Dermis microvascular lymphatic vessel endothelial cell (primary cell): ENCODE measurements around the gene CAPN13. TPM values are rescaled to one million over a fixed set of nuclear protein-coding genes. Genes with fewer than 3 reads are reported as not detected.

Source experiments
- DNase-seq, 2 donors: peaks; one replicate each; pipeline versions ENCODE4 v3.0.0 to v3.0.0-alpha.2; 2010; ENCODE audit warnings: low read depth in 2 of 2
- total RNA-seq: library from RNA; depleted of rRNA; stranded (reverse); fragments of >200 nt; gene quantifications from 2 replicates; pipeline ENCODE4 v1.2.1, GENCODE V29; 2014

The CAPN13 gene, protein sequence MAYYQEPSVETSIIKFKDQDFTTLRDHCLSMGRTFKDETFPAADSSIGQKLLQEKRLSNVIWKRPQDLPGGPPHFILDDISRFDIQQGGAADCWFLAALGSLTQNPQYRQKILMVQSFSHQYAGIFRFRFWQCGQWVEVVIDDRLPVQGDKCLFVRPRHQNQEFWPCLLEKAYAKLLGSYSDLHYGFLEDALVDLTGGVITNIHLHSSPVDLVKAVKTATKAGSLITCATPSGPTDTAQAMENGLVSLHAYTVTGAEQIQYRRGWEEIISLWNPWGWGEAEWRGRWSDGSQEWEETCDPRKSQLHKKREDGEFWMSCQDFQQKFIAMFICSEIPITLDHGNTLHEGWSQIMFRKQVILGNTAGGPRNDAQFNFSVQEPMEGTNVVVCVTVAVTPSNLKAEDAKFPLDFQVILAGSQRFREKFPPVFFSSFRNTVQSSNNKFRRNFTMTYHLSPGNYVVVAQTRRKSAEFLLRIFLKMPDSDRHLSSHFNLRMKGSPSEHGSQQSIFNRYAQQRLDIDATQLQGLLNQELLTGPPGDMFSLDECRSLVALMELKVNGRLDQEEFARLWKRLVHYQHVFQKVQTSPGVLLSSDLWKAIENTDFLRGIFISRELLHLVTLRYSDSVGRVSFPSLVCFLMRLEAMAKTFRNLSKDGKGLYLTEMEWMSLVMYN
- not detected in 2 replicates for total RNA-seq

DNA sequence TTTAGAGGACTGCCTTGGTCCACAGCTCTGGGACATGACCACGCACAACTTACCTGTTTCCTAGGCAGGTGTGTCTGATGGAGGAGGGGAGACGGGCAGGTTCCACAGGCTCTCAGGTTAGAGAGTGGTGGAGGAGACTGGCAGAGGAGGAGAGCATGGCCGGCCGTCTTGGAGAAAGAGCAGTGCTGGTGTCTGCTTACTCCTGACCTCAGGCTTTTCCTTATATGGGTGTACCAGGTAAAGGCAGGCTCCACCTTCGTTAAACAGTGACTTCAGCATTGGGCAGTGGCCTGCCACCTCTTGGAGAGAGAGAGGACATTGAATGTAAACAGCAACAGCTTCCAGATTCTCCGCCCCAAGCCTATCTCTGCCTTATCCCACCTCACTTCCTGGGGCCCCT lies at the start of gene CAPN13:
Gene CAPN13, minus strand, starts transcription at position 198 of the 400 bp plus-strand sequence. CDS start 20,121 bp downstream, outside the sequence.
- DNase-seq, result no peak

DNA sequence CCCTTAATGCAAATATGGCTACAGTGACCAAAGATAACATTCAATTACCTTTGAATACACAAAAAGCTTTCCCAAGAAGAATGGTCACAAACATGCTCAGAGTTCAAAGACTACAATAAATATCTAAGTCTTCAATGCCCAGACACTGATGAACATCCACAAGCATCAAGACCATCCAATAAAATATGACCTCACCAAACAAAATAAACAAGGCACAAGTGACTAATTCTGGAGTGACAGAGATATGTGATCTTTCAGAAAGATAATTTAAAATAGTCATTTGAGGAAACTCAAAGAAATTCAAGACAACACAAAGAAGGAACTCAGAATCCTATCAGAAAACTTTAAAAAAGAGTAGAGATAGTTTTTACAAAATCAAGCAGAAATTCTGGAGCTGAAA lies 40.6 kb upstream of the CAPN13 start:
- no peak for DNase-seq

DNA sequence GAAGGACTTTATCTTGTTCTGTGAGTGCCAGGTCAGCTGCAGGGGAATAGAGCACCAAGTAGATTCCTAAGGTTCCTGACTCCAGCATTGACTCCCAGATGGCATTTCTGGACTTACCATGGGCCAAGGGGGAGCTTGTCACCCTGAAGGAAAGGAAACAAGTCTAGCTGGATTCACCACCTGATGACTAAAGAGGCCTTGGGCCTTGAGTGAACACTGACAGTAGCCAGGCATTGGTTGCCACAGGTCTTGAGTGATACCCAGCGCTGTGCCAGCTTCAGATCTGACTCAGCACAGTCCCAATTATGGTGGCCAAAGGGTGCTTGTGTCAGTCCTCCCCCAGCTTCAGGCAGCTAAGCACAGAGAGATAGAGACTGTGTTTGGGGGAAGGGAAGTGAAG lies 40.1 kb upstream of the CAPN13 start:
- DNase-seq, result no peak

DNA sequence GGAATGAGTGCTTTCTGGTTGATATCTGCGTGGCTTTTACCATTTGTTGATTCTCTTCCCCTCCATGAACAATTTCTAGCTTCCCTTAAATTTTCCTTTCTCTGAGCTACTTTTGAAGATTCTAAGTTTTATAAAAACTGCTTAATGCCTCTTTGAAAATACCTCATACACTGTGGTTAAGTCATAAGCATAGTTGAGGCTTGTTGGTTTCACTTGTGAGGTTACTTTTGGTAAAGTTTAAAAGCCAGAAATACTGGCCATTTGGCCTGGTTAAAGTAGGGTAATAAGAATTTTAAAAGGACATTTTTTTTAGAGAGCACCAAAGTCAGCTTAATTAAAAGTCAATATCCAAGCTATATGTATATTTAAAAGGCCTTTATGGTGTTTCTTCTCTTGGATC lies 21.3 kb upstream of the CAPN13 start:
- no peak for DNase-seq

DNA sequence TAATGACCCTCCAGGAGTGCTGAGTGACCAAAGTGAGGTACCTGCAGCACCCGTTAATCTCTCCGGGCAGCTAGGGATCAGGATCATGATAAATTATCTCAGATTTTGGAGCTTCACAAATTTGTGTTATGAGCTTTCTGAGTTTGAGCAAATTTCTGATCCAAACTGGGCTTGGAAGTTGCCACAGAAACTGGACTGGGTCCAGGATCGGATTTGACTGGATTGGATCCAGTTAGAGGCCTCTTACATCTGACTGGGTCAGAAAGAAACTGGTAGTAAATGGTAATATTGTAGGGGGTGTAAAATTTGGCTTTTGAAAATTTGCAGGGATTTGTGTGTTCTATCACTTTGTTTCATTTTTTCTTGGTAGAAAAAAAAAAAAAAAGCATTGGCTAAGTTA lies 19.7 kb upstream of the CAPN13 start:
- no peak for DNase-seq

DNA sequence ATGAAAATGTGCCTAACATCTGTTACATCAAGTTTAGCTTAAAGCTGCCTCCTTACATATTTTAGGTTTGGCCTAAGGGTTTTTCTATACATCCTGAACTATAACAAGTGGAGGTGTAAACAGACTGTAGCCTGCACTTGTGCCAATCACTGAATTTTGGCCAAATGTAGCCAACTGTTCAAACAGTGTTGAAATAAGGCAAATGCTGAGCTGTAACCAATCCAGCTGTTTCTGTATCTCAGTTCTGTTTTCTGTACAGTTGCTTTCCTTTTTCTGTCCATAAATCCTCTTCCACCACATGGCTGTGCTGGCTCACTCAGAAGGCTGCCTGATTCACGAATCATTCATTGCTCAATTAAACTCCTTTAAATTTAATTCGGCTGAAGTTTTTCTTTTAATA lies 19.2 kb upstream of the CAPN13 start:
- no peak for DNase-seq

DNA sequence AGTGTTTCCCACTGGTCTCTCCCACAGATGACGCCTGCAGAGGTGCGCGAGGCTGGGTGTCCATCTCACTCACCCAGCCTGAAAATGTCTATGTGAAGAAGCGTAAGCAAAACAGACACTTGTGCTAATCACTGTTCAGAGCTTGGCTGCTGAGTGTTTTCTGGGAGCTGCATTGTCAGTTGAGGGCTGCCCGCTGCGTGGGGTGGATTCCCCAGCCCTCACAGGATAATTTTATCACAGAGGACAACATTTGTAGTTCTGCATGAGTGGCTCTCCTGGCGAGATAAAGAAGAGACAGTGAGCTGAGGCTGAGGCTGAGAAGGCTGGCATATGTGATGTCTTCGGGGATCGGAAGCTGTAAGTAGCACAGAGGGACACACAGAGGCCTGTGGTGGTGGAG lies 16.2 kb upstream of the CAPN13 start:
- DNase-seq, result no peak

DNA sequence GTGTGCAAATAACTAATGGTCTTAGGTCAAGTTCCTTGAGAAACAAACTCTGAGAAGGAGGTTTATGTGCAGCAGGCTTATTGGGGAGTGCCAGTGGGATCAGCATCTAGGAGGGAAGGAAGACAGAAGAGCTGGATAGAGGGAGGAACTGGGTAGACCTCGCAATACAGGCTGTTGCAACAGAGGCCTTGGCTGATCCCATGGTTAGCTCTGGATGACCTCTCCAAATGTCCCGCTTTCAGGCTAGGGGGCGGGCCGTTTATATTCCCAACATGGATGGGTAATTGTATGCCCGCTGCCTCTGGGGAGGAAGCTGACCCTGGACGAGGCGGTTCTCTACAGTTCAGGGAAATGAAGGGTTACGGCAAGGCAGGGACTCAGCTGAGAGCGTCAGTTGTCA lies 14.7 kb upstream of the CAPN13 start:
- DNase-seq, result no peak

DNA sequence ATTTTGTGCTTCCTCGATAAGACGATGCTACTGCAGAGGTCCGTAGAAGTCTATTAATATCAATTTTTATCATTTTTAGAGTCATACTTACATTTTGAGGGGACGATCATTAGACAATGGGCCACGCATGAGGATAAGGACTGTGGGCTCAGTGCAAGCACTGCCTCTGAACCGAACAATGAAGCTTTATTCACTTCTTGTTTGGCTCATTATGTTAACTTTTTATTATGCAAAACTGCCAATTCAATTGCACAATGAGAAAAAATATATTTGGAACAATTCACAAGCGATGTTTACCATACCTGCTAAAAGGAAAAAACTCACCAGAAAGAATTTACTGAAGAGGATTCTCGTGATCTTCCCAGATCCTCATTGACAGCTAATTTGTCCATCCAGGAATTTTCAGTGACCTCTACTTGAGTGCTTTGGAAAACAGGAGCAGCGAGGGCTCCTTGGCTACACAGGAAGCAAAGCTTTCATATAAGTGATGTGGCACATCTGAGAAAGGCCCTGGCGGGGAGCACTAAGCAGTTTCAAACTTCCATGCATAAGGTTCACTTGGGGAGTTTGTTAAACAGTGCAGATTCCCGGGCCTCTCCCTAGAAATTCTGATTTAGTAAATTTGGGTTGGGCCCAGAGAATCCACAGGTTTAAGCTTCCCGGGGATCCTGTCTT lies 13.3 kb upstream of the CAPN13 start:
- DNase-seq, result no peak

DNA sequence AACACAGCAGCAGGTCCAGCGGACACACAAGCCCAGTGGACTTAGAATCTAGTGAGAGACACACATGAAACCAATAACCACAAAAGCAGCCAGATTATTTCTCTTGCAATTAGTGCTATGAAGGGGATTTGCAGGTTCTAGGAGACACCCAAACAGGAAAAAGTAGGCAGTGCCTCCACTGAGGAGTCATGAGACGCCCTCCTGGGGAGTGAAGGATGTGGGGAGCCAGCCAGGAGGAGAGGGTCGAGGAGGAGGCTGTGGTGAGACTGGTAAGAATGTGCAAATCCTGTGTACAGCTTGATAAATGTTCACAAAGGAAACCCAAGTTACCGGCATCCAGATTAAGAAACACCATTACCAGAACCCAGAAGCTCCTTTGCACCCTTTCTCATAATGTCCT lies 2.7 kb upstream of the CAPN13 start:
- no peak for DNase-seq

DNA sequence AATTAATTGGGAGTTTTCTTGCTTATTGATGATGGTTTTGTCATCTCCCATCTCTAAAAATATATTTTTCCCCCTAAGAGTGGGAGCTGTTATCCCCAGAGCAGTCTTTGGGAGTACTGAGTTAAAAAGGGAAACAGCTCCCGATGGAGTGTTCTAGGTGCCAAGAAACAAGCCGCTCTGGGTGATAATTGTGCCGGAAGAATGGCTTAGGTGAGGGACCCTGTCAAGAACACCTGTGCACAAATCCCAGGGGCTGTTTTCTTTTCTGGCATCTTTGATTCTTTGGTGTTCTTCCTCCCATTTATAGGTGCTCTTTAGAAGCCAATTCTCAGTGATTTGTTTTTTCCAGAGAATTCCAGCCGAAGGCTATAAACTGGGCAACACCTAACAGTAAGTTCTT lies 1.4 kb upstream of the CAPN13 start:
- no peak for DNase-seq

DNA sequence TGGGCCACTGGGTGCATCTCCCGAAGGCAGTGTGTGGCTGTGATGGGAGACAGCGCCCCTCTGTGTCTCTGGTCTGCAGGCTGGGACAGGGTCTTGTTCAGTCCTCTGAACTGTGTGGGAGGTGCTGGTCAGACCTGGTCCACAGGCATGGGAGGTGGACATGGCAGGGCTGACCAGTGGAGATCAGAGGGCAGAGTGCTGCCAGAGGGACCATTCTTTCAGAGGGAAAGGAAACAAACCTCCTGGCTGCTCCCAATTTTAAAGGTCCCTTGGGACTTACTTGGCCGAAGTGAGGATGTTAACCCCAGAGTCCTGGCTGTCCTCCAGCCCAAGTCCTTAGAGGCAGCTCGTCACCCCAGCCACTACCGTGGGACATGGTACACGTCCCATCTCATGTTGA lies 4.0 kb downstream of the CAPN13 start:
- no peak for DNase-seq

DNA sequence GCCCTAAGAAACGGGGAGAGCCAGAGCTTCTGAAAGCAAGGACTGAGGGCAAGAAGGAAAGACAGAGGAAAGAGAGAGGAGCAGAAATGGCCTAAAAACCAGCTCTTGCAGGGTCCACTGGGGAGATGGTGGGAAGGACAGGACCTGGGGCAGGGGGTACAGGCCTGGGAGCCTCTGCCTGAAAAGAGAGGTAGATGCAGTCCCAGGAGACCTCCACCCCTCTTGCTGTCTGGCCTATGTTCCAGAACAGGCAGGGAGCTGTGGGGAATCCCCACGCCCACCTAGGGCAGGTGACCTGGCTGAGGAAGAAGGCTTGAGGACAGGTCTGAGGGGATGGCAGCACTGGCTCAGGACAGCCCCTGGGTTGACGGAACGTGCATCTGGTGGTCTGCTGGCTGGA lies 4.6 kb downstream of the CAPN13 start:
- no peak for DNase-seq

DNA sequence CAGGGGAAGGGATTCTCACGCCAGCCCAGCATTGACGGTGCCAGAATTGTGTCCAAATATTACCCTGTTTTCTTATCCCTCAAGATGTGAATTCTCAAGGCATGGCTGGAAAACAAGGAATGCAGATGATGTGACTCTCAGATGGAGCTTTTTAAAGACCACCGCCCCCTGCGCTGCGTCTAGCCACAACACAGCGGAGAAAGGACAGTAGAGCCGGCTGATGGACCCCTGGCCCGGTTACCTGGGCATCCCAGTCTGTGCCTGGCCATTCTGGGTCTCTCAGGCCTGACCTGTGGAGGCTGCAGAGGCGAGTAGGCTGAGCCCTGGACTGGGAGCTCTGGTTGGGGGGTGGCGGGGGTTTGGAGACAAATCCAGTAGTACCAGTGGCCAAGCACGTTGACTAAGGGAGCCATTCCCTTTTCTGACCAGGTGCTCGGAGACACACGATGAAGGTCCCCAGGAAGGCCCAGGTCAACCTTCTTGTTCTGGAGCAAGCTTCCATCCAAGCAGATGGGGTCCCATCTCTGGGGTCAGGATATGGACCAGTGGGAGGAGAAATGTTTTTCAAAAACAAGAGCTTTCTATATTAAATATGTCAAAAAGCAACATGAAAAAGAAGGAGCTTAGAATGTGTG lies 5.3 kb downstream of the CAPN13 start:
- DNase-seq, result no peak

DNA sequence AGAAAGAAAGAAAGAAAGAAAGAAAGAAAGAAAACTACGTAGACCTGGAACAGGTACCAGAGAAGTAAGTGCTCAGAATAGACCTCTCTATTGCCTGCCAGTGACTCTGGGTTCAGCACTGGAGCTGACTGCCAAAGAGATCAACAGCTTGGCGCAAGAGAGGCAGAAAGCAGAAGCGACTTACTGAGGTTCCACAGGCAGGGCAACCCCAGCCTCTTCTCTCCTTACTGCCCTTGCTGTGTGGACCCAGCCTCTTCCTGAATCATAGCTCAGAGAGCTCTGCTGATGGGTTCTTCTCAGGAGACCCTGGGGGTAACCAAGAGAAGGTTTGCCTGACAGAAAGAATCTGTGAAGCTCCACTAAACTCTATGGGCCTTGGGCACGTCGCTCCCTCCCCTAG lies 7.1 kb downstream of the CAPN13 start:
- no peak for DNase-seq

DNA sequence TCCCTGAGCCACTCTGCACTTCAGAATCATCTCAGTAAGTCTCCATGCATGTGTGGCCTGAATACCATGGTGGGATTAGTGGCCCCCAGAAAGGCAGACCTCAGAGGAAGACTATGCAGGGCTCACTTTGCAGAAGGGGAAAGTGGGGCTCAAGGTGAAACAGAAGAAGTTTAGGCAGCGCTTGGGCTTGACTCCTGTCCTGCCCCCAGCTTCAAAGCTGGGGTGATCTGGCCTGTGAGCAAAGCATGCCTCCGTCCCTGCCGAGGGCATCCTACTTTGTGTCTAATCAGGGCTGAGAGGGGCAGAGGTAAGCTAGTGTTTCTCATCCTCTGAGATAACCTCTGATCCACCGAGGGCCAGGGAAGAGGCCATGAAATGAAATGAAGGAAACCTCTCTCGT lies 7.9 kb downstream of the CAPN13 start:
- DNase-seq, result no peak

DNA sequence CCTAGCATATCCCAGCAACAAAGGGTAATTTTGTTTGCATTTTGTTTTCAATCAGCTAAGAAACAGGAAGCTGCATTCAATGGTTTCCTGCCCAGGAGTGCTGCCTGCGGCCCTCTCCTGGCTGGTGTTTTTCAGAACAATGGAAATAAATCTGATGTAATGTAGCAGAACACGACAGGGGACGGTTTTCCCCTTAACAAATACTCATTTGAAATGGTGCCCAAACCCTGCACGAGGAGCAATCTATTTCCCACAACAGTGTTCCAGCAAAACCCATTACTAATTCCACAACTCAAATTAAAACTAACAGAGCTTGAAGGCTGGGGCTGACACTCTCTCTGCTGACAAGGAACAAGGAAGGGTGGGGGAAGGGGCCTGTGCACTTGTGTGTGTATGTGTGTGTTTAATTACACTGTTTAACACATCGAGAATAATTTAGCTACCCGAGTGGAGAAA lies 8.7 kb downstream of the CAPN13 start:
- DNase-seq, result peak; percentile 54 to 66

DNA sequence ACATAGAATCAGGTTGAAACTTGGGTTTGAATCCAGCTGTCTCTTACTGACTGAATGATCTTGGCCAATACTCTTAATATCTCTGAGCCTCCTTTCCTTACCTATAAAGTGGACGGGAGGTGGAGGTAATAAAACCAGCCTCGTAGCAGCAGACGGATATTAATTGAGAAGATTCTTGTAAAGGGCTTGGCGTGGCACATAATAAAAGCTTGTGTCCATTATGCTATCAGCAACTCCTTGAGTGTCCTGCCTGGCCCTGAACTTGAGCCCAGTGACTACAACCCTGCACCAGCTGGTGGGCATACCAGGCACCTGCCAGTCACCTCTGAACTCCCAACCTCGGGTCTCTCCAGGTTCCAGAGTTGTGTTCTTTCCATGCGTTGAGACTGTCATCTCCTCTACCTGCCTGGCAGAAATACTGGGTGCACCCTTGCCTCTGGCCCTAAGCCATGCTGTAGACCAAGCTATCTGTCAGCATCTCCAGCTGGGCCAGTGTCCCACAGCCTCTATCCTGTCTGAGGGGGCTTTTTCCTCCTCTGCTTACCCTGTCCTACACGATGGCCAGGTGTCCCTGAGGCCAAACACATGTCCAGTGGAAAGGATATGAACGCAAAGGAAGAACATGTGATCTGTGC lies 9.7 kb downstream of the CAPN13 start:
- DNase-seq, result no peak

DNA sequence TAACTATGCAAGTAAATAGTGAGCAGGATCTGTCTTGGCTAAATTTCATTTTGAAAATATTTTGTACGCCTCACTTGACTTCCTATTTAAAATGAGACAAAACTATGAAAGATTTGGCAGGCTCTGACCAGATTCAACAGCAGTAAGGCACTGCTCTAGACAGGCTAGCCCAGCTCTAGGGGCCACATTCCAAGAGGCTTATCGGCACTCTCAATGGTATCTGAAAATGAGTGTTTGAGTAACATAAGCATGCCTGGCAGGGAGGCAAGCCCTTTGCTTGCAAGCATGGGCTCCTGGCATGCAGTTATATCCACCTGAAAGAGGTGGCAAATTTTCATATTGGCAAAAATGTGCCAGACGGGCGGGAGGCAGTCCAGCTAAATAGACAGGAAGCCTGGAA lies 10.5 kb downstream of the CAPN13 start:
- DNase-seq, result no peak

DNA sequence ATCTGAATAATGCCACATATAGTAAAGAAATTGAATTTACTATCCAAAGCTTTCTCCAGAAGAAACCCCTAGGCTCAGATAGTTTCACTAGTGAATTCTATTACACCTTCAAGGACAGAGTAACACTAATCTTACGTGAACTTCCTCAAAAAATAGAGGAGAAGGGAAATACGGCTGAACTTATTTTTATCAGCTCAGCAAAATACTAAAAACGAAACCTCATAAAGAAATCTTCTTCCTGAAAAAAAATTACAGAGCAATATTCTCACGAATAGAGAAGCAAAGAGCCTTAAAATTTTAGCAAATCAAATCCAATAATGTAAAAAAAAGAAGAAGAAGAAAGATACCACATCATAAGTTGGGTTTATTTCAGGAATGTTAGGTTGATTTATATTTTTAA lies 14.7 kb downstream of the CAPN13 start:
- DNase-seq, result no peak

DNA sequence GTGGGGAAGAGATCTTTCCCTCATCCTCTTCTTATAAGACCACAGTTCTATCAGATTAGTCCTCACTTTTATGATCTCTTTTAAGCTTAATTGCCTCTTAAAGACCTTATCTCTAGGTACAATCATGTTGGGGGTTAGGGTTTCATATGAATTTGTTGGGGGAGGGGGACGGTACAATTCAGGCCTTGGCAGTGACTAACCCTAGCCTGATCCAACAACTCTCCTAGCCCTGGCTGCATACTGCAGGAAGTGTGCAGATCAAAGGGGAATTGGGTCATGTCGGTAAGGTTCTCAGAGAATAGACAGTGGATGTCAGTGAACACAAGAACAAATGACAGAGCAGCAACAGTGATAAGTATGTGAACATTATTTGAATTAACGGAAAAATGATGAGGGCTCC lies 16.4 kb downstream of the CAPN13 start:
- no peak for DNase-seq
